ENCODE results near the gene TMEM126A.

Gene TMEM126A

DNA sequence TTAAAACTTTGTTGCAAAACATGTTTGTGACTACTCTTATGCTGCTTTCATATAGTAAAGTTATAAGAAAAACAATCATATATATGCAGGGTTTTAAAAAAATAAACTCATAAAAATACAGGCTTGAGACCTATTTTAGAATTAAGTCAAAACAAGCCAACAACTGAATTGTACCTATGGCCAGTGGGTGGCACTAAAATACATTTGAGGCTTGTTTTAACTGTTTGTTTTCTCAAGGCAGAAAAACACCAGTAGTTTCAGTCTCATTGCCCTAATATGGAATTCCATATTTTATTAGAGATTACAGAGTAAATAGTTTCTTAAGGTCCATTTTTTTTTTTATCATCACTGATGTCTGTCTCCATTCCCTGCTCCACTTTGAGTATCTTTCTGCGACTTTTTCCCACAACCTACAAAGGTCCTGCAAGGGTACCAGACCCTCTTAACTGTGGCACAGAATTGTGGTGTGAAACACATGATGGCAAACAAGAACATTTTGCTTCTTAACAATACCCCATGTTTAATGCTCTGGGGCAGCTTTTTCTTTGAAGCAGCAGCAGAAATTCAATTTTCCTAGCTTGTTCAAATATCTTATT lies 46.7 kb downstream of the TMEM126A start:
- no peaks in the 10 kb centered on the region for H3K36me3 Mint-ChIP-seq (ENCODE audit: low read depth)

DNA sequence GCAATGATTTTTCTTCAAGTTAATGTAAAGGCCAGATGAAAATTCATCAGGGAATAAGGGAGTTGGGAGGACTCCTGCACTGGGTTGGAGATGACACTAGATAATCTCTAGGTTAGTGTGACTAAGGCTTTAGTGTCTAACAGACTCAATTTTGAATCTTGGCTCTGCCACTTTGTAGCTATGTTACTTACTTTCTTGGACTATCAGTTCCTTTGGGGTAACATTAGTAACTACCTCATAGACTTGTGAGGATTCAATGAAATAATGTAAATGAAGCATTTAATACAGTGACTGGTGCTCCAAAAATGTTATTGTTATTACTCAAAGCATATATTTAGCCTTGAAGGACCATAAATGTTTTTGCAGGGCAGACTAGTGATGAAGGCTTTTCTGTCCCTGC lies 47.8 kb downstream of the TMEM126A start:
- H3K4me3 Mint-ChIP-seq, result no peak overlapping the region
- no peak overlapping the region for H3K27ac Mint-ChIP-seq
- H3K9me3 Mint-ChIP-seq, result no peaks in the 10 kb centered on the region
- no peaks in the 10 kb centered on the region for H3K36me3 Mint-ChIP-seq (ENCODE audit: low read depth)
- peaks cover 20% of the 10 kb centered on the region for H3K4me1 Mint-ChIP-seq (ENCODE audit: low read depth)
- H3K27me3 Mint-ChIP-seq, result no peaks in the 10 kb centered on the region
- intact Hi-C loops (cut with micrococcal nuclease), result loop anchor here (10.0 kb wide), 1 partner anchor 129 kb away; no protein-coding TSS in a partner anchor

More for the DNA sequence above, 46.7 kb downstream of the TMEM126A start:
- Mint-ChIP-seq H3K9me3 (no peaks in the 10 kb centered on the region), H3K4me1 (ENCODE audit: low read depth) (peaks cover 14% of the 10 kb centered on the region), H3K27me3 (peaks cover 4% of the 10 kb centered on the region), H3K27ac (no peak overlapping the region), H3K4me3 (no peak overlapping the region)
- intact Hi-C loops (cut with micrococcal nuclease), result loop anchor here (10.0 kb wide), 1 partner anchor 130 kb away; no protein-coding TSS in a partner anchor

DNA sequence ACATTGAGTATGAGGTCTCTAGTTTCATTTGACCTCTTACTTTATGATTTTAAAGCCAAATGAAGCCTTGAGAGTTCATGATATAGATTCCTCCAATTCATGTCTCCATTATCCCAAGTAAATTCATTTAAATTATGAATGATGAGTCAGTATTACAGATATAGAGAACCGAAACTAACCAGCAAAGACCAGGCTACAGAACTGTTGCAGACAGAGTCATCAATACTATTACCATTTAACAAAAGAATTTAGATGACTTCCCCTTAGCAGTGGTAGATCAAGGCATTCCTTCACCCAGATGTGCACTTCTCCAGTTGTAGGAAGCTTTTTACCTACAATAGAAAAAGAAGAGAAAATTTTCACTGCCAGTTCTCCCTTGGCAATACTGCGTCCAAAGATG lies 50.0 kb downstream of the TMEM126A start:
- no peak overlapping the region for H3K27ac Mint-ChIP-seq
- H3K4me1 Mint-ChIP-seq (ENCODE audit: low read depth), result peaks cover 15% of the 10 kb centered on the region
- no peaks in the 10 kb centered on the region for H3K27me3 Mint-ChIP-seq
- H3K4me3 Mint-ChIP-seq, result no peak overlapping the region
- H3K9me3 Mint-ChIP-seq, result no peaks in the 10 kb centered on the region
- H3K36me3 Mint-ChIP-seq (ENCODE audit: low read depth), result no peaks in the 10 kb centered on the region
- intact Hi-C loops (cut with micrococcal nuclease), result loop anchor here (10.0 kb wide), 1 partner anchor 127 kb away; no protein-coding TSS in a partner anchor

DNA sequence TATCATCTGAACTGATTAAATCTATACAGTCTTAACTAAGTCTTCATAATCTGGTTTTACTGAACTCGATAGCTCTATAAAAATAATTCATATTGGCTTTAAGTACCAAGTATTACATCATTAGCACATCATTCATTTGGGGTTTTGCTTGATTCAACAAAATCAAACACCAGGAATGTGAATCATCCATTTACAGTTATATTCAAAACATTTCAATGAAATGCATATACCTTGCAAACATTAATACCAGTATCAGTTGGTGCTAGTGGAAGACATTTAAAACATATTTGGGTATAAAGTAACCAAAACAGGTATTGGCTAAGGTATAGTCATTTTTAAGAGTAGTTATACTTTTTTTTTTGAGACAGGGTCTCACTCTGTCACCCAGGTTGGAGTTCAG lies 50.4 kb downstream of the TMEM126A start:
- no peak overlapping the region for H3K4me3 Mint-ChIP-seq
- H3K4me1 Mint-ChIP-seq (ENCODE audit: low read depth), result peaks cover 15% of the 10 kb centered on the region
- no peaks in the 10 kb centered on the region for H3K9me3 Mint-ChIP-seq
- no peak overlapping the region for H3K27ac Mint-ChIP-seq
- H3K36me3 Mint-ChIP-seq (ENCODE audit: low read depth), result no peaks in the 10 kb centered on the region
- no peaks in the 10 kb centered on the region for H3K27me3 Mint-ChIP-seq
- intact Hi-C loops (cut with micrococcal nuclease), result loop anchor here (10.0 kb wide), 1 partner anchor 127 kb away; no protein-coding TSS in a partner anchor

DNA sequence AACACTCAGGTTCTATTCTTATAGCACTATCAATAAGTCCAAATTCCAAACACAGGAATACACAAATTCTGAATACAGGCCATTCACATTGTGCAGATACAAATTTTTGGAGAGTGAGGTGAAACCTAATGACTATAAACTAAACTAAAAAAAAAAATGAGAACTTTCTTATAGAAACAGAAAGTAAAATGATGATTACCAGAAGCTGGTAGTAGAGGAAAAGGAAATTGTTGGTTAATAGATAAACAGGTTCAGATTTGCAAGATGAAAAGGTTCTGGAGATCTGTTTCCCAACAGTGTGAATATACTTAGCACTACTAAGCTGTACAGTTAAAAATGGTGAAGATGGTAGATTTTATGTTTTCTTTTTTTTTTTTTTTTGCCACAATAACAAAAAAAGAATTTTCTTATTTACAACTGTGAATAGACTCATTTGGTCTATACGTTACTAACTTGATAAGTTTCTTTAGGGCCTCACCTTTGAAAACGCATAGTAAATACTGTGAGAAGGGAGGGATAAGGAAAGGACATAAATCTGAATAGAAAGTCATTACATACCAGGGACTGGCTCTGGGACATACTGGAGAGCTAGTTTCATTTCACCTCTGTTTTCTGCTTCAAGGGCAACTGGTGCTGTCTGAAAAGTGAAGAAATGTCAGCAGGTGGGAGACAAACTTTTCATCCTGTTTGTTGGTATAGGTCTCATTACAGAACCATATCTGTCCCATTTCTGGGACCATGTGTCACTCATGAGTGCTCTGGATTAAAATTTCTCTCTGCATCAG lies 52.4 kb downstream of the TMEM126A start:
- intact Hi-C loops (cut with micrococcal nuclease), result loop anchor here (10.0 kb wide), 1 partner anchor 125 kb away; no protein-coding TSS in a partner anchor
- H3K27me3 Mint-ChIP-seq, result no peaks in the 10 kb centered on the region
- H3K4me1 Mint-ChIP-seq (ENCODE audit: low read depth), result peaks cover 15% of the 10 kb centered on the region
- H3K4me3 Mint-ChIP-seq, result no peak overlapping the region
- no peak overlapping the region for H3K27ac Mint-ChIP-seq
- H3K36me3 Mint-ChIP-seq (ENCODE audit: low read depth), result no peaks in the 10 kb centered on the region
- H3K9me3 Mint-ChIP-seq, result no peaks in the 10 kb centered on the region

DNA sequence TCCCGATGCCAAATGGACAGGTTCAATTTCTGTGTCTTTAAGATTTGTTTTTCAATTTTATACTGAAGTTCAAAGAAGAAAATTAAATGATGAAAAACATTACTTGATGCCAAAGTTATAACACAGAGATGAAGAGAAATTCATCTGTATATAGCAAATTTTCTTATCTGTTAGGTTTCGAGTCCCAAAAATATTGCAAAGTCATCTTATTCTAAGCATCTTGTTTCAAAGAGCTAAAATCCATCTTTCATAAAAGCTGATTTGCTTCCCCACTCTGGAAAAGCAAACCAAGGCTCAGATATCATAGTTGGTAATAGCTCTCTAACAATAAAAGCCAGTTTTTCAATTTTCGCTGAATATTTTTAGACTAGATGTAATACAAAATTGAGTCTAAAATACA lies 57.2 kb downstream of the TMEM126A start:
- Mint-ChIP-seq H3K4me1 (ENCODE audit: low read depth) (peaks cover 4% of the 10 kb centered on the region), H3K9me3 (no peaks in the 10 kb centered on the region), H3K36me3 (ENCODE audit: low read depth) (no peaks in the 10 kb centered on the region), H3K4me3 (no peak overlapping the region), H3K27ac (no peak overlapping the region), H3K27me3 (no peaks in the 10 kb centered on the region)
- intact Hi-C loops (cut with micrococcal nuclease), result no loop called here

GRCh38 chr11:85705800-85706199 lies 58.0 kb downstream of the TMEM126A start:
- Mint-ChIP-seq H3K4me1 (ENCODE audit: low read depth) (no peaks in the 10 kb centered on the region), H3K4me3 (no peak overlapping the region), H3K27ac (no peak overlapping the region), H3K9me3 (no peaks in the 10 kb centered on the region), H3K36me3 (ENCODE audit: low read depth) (no peaks in the 10 kb centered on the region), H3K27me3 (no peaks in the 10 kb centered on the region)
- intact Hi-C loops (cut with micrococcal nuclease), result no loop called here

Data from dendritic cell treated with granulocyte-macrophage colony-stimulating factor and Interleukin-4, amounts not matched to agents 40 ng/mL and 50 ng/mL, for 4 days (primary cell).